ENCODE data around the gene BICC1.

DNA sequence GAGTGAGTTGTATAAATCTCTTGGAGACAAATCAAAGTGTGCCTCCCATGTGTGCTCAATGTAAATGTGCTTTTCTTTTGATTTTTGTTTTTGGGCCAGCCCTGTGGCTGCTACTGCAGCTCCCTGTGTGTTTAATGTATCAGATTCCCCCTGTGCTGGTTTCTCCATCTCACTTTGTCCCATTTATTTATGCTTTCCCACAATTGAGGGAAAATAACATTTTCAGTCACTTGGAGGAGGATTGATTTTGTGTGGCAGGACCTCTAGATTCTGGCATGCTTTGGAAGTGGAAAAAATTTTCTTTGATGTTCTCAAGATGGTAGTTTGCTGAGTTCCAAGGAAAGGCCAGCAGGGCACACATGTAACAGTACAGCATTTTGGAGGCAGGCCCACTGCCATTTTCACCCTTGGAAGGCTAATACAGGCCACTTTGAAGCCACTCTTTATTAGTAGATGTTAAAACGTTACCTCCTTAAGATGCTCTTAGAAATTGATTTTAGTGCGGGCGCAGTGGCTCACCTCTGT is 323.6 kb downstream of the BICC1 start:
- no peak for TF ChIP-seq POLR2AphosphoS5 (IDR thresholded peaks at IDR 0.05; ENCODE audit: low read depth, low read length)
- TF ChIP-seq CTCF (IDR thresholded peaks at IDR 0.05): no peak
